NCI-H187 treated with DMSO at 0.1 percent for 48 hours (cell line): ENCODE measurements around the gene INPP5K.
"Not testable (repeated sequence)": the region's sequence is repeated elsewhere in the genome, so short reads cannot be mapped to it uniquely, and the experiment has no call there.

Source experiments
- DNase-seq: peaks from one replicate; lab custom pipeline; 2025; lab: John Stamatoyannopoulos, UW

Gene INPP5K

DNA sequence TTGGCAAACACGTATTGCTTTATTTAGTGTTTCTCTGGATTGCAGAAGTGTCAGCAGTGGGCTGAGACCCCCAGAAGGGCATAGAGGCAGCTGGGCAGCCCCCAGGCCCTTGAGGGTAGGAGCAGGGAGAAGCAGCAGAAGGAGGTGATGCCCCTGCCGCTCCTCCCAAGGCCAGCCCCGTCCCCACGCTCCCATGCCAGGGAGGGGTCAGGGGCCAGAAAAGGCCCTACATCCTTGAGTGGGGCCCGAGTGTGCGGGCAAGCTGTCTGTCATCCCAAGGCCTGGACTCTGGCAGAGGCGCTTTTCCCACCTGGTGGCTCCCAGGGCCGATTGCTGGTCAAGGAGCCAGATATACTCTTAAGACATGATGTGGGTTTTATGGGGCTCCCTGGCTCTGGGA lies 52.2 kb downstream of the INPP5K start:
- no peak for DNase-seq

DNA sequence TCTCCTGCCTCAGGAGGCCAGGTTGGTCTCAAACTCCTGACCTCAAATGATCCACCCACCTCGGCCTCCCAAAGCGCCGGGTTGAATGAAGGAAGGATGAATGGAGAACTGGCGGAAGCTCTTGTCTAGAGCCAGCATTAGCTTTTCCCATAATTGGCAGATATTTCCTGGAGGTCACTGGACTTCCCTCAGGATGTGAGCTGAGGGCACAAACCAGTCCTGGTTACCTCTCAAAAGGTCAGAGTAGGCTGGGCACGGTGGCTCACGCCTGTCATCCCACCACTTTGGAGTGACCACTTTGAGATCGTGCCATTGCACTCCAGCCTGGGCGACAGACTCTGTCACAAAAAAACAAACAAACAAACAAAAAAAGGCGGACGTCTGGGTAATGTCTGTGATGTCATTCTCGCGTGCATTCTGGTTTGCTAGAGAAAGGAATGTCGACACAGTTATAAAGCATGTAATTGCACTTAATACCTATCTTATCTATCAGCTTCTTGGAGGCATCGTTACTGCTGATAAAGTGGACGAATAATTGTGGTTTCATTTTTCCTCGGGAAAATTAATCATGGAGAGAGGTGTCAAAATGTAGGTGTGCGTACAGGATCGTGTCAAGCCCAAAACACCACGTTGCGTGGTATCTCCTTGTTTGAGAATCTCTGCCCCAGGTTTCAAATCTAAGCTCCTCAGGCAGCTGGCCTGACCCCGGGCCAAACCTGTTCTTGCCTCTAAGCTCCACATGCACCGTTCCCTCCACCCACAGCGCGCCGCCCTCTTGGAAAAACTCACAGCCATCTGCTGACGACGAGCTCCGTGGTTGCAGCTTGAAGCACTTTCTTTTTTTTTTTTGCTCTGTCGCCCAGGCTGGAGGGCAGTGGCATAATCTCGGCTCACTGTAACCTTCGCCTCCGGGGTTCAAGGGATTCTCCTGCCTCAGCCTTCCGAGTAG lies 54.0 kb downstream of the INPP5K start:
- no peak for DNase-seq

DNA sequence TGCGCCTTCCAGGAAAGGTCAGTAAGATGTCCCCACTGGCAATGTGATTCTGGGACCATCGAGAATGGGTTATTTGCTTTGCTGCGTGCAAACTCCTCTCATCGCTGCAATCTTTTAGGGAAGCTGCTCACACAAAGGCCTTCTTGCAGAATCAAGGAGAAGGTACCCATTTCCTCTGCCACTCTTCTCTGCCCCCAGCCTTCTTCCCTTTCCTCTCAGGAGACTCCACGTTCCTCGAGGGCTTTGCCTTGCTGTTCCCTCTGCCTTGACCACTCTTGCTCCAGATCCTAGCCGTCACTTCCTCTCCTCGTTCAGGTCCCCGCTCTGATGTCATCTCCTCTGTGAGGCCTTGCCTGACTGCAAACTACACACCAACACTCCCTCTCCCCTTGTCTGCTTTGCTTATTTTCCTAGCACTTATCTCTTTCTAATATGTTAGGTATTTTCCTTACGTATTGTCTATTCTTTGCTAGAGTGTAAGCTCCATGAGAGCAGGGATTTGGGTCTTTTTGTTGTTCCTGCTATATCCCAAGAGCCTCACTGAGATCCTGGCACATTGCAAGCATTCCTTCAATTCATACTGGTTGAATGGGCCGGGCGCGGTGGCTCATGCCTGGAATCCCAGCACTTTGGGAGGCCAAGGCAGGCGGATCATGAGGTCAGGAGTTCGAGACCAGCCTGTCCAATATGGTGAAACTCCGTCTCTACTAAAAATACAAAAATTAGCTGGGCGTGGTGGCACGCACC lies 55.0 kb downstream of the INPP5K start:
- DNase-seq, result no peak

DNA sequence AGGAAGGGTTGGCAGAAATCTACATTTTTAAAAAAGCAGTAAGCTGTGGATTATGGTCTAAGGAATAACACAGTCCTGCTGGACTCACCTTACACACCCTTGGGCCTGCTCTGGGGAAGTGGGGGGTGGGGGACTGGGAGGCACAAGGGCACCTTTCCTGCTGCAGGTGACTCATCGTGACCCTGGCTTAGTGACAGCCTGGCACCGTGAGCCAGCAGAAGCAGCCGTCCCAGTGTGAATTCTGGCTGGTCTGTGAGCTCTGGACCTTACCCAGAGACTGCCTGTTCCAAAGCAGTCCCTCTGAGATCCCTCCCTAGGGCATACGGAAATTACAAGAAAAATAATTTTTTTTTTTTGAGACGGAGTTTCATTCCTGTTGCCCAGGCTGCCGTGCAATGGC lies 56.2 kb downstream of the INPP5K start:
- no peak for DNase-seq

DNA sequence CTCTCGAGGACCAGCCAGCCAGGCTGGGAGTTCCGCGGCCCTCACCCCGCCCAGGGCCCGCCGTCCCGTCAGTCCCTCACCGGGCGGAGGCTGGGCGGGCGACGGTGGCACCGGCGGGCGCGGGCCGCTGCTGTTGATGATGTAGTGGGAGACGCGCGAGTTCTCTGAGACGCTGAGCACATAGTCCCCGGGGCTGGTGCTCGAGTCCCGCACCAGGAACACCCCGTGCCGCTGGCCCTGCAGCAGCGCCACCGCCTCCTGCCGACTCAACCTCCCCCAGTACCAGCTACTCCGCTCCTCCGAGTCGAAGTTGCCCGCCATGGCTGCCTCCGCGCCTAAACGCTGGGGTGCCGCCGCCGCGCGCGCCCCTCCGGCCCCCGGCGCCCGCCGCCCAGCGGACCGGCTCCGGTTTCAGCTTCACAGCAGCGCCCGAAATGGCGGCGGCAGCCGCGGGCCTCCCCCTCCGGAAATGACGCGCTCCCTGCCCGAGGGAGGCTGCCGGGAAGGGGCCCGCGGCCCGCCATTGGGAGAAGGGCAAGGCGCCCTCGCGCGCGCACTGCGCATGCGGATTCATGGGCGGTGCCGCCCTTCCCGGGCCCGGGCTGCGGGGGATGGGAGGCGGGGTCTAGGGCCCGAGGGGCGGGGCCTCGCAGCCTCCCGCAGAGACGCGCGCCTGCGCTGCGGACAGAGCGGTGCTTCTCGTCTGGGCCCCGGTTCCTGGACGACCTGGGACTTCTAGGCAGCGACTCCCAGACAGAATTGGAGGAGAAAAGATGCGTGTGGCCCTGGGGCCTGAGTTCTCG lies 60.4 kb downstream of the INPP5K start, which contains the start of gene CRK:
TSS of gene CRK (minus strand) at position 436 of the 803 bp plus-strand sequence. CDS start at position 321, 115 bp downstream.
- DNase-seq, result peak; percentile 34

DNA sequence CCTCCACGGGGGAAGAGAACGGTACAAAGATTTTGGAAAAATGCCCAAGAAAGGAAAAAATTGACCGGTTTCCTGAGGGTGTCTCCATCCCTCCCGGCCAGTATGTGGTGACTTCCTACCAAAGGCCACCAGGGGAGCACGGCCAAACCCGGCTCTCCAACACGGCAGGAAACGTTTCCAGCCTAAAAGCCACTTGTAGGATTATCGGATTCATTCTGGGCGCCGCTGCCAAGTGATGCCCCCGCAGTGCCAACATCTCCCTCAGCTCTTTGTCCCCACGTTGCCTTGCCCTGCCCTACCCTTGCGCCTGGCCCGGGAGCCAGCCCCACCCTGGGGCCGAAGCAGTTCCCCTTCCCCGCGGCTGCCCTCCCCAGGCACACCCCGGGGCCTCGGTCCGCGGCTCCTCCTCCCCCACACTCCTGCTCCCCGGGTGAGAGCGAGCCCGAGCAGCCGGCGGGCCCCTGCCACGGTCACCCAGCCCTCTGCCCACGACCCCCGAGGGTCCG lies 61.1 kb downstream of the INPP5K start:
- DNase-seq, result no peak

DNA sequence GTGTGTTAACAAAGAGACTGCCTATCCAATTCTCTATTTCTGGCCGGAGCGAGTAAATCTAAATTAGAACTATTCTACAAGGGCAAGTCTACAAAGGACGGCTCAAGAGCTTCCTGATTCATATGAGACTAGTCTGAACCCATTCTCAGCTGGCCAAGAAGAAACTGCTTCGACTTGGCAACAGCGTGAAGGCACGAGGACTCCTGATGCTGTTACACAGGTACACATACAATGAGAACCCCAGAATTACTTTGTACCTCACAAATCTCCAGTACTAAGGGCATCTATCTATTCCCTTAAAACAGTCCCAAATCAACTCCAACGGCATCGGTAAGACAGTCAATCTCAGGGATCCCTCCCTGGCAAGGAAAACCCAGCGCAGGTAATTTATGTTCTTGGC lies 61.9 kb downstream of the INPP5K start:
- no peak for DNase-seq

DNA sequence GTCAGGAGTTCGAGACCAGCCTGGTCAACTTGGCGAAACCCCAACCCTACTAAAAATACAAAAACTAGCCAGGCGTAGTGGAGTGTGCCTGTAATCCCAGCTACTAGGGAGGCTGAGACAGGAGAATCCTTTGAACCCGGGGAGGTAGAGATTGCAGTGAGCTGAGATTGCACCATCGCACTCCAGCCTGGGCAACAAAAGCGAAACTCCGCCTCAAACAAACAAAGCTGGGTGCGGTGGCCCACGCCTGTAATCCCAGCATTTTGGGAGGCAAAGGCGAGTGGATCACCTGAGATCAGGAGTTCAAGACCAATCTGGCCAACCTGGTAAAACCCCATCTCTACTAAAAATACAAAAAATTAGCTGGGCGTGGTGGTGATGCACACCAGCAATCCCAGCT lies 62.7 kb downstream of the INPP5K start:
- not testable (repeated sequence) for DNase-seq

DNA sequence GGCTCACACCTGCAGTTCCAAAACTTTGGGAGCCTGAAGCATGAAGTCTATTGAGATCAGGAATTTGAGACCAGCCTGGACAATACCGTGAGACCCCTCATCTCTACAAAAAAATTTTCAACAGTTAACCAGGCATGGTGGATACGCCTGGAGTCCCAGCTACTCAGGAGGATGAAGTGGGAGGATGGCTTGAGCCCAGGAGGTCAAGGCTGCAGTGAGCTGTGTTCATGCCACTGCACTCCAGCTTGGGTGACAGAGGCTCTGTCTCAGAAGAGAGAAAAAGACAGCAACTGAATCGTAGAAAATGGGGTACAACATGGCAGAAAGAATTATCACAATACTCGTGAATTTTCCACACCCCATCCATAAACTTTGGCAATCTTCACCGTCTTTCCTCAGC lies 63.6 kb downstream of the INPP5K start:
- DNase-seq, result no peak

DNA sequence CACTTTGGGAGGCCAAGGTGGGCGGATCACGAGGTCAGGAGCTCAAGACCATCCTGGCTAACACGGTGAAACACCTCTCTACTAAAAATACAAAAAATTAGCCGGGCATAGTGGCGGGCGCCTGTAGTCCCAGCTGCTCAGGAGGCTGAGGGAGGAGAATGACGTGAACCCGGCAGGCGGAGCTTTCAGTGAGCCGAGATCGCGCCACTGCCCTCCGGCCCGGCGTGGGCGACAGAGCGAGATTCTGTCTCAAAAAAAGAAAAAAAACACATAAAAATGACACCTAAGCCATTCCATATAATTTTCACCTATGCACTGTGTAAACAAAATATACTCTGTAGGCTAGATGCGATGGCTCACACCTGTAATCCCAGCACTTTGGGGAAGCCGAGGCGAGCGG lies 66.2 kb downstream of the INPP5K start:
- DNase-seq, result not testable (repeated sequence)

DNA sequence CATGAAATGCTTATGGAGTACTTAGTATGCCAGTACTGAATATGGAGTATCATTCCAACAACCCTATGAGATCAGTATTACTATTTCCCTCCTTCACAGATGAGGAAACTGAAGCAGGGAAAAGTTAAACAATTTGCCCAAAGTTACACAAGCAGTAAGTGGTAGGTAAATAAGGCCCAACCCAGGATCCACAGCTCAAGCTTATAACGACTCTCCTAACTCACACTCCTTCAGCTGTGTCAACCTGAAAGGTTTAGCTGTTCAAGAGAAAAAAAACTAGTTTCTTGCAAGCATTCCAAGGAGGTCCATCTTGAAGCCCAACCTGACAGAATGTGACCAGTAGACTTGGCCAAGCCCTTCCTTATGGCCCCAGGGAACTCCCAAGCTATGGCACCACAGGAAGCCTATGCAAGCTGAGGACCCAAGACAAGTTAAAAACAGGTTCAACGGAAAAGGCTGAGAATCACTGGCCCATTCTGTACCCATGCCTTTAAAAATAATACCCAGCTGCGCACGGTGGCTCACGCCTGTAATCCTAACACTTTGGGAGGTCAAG lies 66.9 kb downstream of the INPP5K start:
- no peak for DNase-seq

DNA sequence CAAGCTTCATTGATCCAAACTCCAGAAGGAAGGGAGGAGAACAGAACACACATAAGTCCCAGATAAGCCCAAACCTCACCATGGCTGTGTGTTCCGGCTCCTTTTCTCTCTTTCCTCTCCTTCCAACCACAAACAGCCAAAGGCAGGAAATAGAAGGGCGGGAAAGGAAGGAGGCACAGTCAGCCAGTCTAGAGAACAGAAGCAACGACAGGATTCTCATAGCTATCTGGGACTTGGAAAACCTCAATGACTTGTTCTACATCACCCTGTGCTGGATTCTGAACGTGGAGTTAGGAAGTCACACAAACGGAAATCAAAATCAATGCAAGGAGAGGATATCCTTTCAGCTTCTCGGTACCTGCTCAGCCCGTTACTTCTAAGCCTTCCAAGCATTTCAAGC lies 69.4 kb downstream of the INPP5K start:
- no peak for DNase-seq

DNA sequence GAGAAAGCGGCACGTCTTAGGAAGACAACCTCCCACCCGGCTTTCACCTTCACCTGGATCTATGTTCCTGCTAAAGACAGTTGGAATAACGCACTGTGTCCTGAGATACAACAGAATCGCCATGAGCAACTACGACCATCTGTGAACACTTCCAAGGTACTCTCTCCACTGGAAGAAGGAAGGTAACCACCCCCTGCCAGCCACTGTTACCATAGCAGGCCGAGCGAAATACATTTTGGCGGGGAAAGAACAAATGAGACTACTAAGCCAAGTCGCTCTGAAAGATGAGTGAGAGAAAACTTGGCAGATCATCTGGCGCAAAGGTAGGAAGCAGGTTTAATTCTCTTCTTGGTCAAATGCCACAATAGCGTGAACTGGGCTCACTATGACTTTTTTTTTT lies 70.2 kb downstream of the INPP5K start:
- no peak for DNase-seq

DNA sequence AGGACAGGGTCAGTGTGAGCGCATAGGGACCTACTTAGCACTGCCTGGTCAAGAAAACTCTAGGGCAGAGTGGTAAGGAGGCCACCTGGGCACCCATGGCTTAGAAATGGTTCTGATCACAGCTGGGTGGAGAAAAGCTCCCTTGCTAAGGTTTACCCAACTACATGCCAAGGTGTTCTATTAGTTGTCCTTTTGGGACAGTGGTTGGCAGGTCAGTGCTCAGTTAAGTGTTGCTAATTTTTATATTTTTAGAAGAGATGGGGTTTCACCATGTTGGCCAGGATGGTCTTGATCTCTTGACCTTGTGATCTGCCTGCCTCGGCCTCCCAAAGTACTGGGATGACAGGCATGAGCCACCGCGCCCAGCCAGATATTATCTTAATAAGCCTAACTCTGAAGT lies 70.7 kb downstream of the INPP5K start:
- not testable (repeated sequence) for DNase-seq
